ENCODE data around the gene GAPDH.
"Not testable (repeated sequence)": the region's sequence is repeated elsewhere in the genome, so short reads cannot be mapped to it uniquely, and the experiment has no call there.

Gene GAPDH

DNA sequence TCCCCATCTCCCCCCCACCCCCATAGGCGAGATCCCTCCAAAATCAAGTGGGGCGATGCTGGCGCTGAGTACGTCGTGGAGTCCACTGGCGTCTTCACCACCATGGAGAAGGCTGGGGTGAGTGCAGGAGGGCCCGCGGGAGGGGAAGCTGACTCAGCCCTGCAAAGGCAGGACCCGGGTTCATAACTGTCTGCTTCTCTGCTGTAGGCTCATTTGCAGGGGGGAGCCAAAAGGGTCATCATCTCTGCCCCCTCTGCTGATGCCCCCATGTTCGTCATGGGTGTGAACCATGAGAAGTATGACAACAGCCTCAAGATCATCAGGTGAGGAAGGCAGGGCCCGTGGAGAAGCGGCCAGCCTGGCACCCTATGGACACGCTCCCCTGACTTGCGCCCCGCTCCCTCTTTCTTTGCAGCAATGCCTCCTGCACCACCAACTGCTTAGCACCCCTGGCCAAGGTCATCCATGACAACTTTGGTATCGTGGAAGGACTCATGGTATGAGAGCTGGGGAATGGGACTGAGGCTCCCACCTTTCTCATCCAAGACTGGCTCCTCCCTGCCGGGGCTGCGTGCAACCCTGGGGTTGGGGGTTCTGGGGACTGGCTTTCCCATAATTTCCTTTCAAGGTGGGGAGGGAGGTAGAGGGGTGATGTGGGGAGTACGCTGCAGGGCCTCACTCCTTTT lies 2.7 kb downstream of the GAPDH start:
- H2BK120ac ChIP-seq (ENCODE audit: low read depth, low read length) = no peak overlapping the region
- H3K4me2 ChIP-seq (ENCODE audit: low read length, poor library complexity, severe bottlenecking) = peak overlapping the region; percentile 79
- peak; percentile 33 for DNase-seq
- H4K8ac ChIP-seq (ENCODE audit: low read length) = no peak overlapping the region
- H3K18ac ChIP-seq (ENCODE audit: low read depth in 1 of 2, low read length in 2 of 2) = no peak overlapping the region
- no peak overlapping the region for H3K14ac ChIP-seq (ENCODE audit: low read length in 2 of 2)
- H3K27ac ChIP-seq (ENCODE audit: low read length, poor library complexity, severe bottlenecking) = peak overlapping the region; percentile 20
- H2BK15ac ChIP-seq (ENCODE audit: low read depth, poor library complexity, severe bottlenecking) = no peak overlapping the region
- no peak overlapping the region for H2AK5ac ChIP-seq (ENCODE audit: low read length, severe bottlenecking)
- no peak overlapping the region for H2BK5ac ChIP-seq (ENCODE audit: low read depth, low read length, poor library complexity, severe bottlenecking)
- H3K36me3 ChIP-seq (ENCODE audit: control insufficient read depth in 1 of 2, insufficient read depth in 2 of 2, low read depth in 1 of 2, low read length in 2 of 2) = peaks cover 57 to 61% of the 10 kb centered on the region in 2 experiments
- H3K23ac ChIP-seq (ENCODE audit: low read length in 2 of 2) = peak overlapping the region in 1 of 2 experiments; percentile 2
- H3K79me1 ChIP-seq (replicated peaks; ENCODE audit: low read length, poor library complexity, severe bottlenecking) = peaks cover 4% of the 10 kb centered on the region
- H3K4me1 ChIP-seq (ENCODE audit: control insufficient read depth, insufficient read depth, low read depth, low read length) = peaks cover 50% of the 10 kb centered on the region
- 62% methylated on average over 13 of the region's 19 CpGs for WGBS
- no peak overlapping the region for H3K4ac ChIP-seq (ENCODE audit: low read depth in 1 of 2, low read length in 2 of 2)
- H4K91ac ChIP-seq (ENCODE audit: low read length) = no peak overlapping the region
- no peaks in the 10 kb centered on the region for H3K27me3 ChIP-seq (ENCODE audit: control insufficient read depth in 1 of 2, insufficient read depth in 1 of 2, low read length in 2 of 2)
- peak overlapping the region; percentile 96 for H3K9ac ChIP-seq (ENCODE audit: low read length)
- no peaks in the 10 kb centered on the region for H3K9me3 ChIP-seq (ENCODE audit: control insufficient read depth, low read length)
- H3K4me3 ChIP-seq (ENCODE audit: insufficient read depth in 1 of 2, low read depth in 1 of 2, low read length in 2 of 2) = peak overlapping the region in 1 of 2 experiments; percentile 98
- no peak overlapping the region for H2AFZ ChIP-seq (ENCODE audit: low read depth, low read length)
- no peak overlapping the region for H2BK12ac ChIP-seq (ENCODE audit: low read length in 2 of 2)

DNA sequence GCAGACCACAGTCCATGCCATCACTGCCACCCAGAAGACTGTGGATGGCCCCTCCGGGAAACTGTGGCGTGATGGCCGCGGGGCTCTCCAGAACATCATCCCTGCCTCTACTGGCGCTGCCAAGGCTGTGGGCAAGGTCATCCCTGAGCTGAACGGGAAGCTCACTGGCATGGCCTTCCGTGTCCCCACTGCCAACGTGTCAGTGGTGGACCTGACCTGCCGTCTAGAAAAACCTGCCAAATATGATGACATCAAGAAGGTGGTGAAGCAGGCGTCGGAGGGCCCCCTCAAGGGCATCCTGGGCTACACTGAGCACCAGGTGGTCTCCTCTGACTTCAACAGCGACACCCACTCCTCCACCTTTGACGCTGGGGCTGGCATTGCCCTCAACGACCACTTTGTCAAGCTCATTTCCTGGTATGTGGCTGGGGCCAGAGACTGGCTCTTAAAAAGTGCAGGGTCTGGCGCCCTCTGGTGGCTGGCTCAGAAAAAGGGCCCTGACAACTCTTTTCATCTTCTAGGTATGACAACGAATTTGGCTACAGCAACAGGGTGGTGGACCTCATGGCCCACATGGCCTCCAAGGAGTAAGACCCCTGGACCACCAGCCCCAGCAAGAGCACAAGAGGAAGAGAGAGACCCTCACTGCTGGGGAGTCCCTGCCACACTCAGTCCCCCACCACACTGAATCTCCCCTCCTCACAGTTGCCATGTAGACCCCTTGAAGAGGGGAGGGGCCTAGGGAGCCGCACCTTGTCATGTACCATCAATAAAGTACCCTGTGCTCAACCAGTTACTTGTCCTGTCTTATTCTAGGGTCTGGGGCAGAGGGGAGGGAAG lies 3.5 kb downstream of the GAPDH start:
- Histone ChIP-seq H3K4me3 (ENCODE audit: insufficient read depth in 1 of 2, low read depth in 1 of 2, low read length in 2 of 2) (peak overlapping the region in 1 of 2 experiments; percentile 98), H3K36me3 (ENCODE audit: control insufficient read depth in 1 of 2, insufficient read depth in 2 of 2, low read depth in 1 of 2, low read length in 2 of 2) (peaks cover 65 to 68% of the 10 kb centered on the region in 2 experiments), H3K4me1 (ENCODE audit: control insufficient read depth, insufficient read depth, low read depth, low read length) (peaks cover 44% of the 10 kb centered on the region), H3K27ac (ENCODE audit: low read length, poor library complexity, severe bottlenecking) (peak overlapping the region; percentile 24), H3K79me1 (replicated peaks; ENCODE audit: low read length, poor library complexity, severe bottlenecking) (peaks cover 11% of the 10 kb centered on the region), H3K4me2 (ENCODE audit: low read length, poor library complexity, severe bottlenecking) (peak overlapping the region; percentile 3), H3K9ac (ENCODE audit: low read length) (peak overlapping the region; percentile 96), H3K23ac (ENCODE audit: low read length in 2 of 2) (peak overlapping the region in 1 of 2 experiments; percentile 2)
- H2BK15ac ChIP-seq (ENCODE audit: low read depth, poor library complexity, severe bottlenecking); H3K14ac ChIP-seq (ENCODE audit: low read length in 2 of 2); H2AK5ac ChIP-seq (ENCODE audit: low read length, severe bottlenecking); H3K18ac ChIP-seq (ENCODE audit: low read depth in 1 of 2, low read length in 2 of 2); H2BK120ac ChIP-seq (ENCODE audit: low read depth, low read length); H3K4ac ChIP-seq (ENCODE audit: low read depth in 1 of 2, low read length in 2 of 2); H2BK5ac ChIP-seq (ENCODE audit: low read depth, low read length, poor library complexity, severe bottlenecking); H4K91ac ChIP-seq (ENCODE audit: low read length); H4K8ac ChIP-seq (ENCODE audit: low read length); H3K27me3 ChIP-seq (ENCODE audit: control insufficient read depth in 1 of 2, insufficient read depth in 1 of 2, low read length in 2 of 2); H3K9me3 ChIP-seq (ENCODE audit: control insufficient read depth, low read length); H2BK12ac ChIP-seq (ENCODE audit: low read length in 2 of 2); H2AFZ ChIP-seq (ENCODE audit: low read depth, low read length): not testable (repeated sequence)
- peak; percentile 83 for DNase-seq
- WGBS = 58% methylated on average over 16 of the region's 17 CpGs

DNA sequence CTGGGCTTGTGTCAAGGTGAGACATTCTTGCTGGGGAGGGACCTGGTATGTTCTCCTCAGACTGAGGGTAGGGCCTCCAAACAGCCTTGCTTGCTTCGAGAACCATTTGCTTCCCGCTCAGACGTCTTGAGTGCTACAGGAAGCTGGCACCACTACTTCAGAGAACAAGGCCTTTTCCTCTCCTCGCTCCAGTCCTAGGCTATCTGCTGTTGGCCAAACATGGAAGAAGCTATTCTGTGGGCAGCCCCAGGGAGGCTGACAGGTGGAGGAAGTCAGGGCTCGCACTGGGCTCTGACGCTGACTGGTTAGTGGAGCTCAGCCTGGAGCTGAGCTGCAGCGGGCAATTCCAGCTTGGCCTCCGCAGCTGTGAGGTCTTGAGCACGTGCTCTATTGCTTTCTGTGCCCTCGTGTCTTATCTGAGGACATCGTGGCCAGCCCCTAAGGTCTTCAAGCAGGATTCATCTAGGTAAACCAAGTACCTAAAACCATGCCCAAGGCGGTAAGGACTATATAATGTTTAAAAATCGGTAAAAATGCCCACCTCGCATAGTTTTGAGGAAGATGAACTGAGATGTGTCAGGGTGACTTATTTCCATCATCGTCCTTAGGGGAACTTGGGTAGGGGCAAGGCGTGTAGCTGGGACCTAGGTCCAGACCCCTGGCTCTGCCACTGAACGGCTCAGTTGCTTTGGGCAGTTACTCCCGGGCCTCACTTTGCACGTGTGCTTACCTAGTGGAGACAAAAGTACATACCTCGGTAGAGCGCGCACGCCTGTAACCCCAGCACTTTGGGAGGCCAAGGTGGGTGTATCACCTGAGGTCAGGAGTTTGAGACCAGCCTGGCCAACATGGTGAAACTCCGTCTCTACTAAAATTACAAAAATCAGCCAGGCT lies 4.3 kb downstream of the GAPDH start:
- Histone ChIP-seq H3K79me1 (replicated peaks; ENCODE audit: low read length, poor library complexity, severe bottlenecking) (peaks cover 14% of the 10 kb centered on the region), H4K91ac (ENCODE audit: low read length) (no peak overlapping the region), H3K27ac (ENCODE audit: low read length, poor library complexity, severe bottlenecking) (peak overlapping the region; percentile 24), H3K23ac (ENCODE audit: low read length in 2 of 2) (no peak overlapping the region), H2BK12ac (ENCODE audit: low read length in 2 of 2) (no peak overlapping the region), H3K4me1 (ENCODE audit: control insufficient read depth, insufficient read depth, low read depth, low read length) (peaks cover 38% of the 10 kb centered on the region), H2BK15ac (ENCODE audit: low read depth, poor library complexity, severe bottlenecking) (no peak overlapping the region), H3K9ac (ENCODE audit: low read length) (peak overlapping the region; percentile 96), H3K4ac (ENCODE audit: low read depth in 1 of 2, low read length in 2 of 2) (no peak overlapping the region), H3K4me3 (ENCODE audit: insufficient read depth in 1 of 2, low read depth in 1 of 2, low read length in 2 of 2) (no peak overlapping the region), H4K8ac (ENCODE audit: low read length) (no peak overlapping the region), H3K4me2 (ENCODE audit: low read length, poor library complexity, severe bottlenecking) (no peak overlapping the region), H2BK120ac (ENCODE audit: low read depth, low read length) (no peak overlapping the region), H2BK5ac (ENCODE audit: low read depth, low read length, poor library complexity, severe bottlenecking) (no peak overlapping the region), H2AFZ (ENCODE audit: low read depth, low read length) (no peak overlapping the region), H3K36me3 (ENCODE audit: control insufficient read depth in 1 of 2, insufficient read depth in 2 of 2, low read depth in 1 of 2, low read length in 2 of 2) (peaks cover 71 to 72% of the 10 kb centered on the region in 2 experiments), H3K27me3 (ENCODE audit: control insufficient read depth in 1 of 2, insufficient read depth in 1 of 2, low read length in 2 of 2) (no peaks in the 10 kb centered on the region), H3K18ac (ENCODE audit: low read depth in 1 of 2, low read length in 2 of 2) (no peak overlapping the region), H3K14ac (ENCODE audit: low read length in 2 of 2) (no peak overlapping the region), H3K9me3 (ENCODE audit: control insufficient read depth, low read length) (no peaks in the 10 kb centered on the region), H2AK5ac (ENCODE audit: low read length, severe bottlenecking) (no peak overlapping the region)
- peak; percentile 69 for DNase-seq
- 62% methylated on average over 24 of the region's 24 CpGs for WGBS
